Dedifferentiated amniotic fluid mesenchymal stem cell (primary cell): ENCODE data around the gene ZNF256.
A peak's percentile ranks its signal among the peaks of the same experiment; 100 is the strongest.

Experiments used
- DNase-seq: peaks from one replicate; pipeline ENCODE4 v3.0.0-alpha.2; 2016; ENCODE audit errors: extremely low spot score

ZNF256 gene

DNA sequence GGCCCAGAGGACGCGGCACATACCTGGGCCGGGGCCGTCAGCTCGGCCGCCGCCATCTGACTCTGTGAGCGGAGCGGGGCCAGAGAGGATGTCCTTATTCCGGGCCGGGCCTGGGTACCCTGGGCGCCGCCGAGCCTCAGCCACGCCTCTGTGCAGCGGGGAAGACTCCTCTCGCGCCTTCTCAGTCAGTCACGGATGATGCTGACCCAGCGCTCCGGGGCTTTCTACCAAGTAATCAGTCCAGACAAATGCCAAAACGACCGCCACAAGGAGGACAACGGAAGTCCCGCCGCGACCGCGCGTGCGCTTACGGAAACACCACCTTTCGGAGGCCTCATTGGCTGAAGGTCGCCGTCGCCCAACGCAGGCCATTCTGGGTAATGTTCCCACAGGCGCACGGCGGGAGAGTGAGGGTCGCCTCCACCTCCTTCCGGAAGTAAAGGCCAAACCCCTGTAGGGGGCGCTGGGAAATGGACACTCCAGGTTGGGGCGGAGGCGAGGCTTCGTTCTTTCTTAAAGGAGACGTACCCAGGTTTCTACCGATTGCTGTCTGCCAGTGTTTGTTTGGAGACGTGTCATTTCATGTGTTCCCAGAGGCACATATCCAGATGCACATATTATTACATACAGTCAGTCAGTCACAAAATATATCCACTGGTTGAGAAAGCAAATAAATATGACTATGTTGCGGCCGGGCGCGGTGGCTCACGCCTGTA lies at the start of gene ZNF256:
Gene ZNF256, minus strand, starts transcription at position 288 of the 716 bp plus-strand sequence. Its CDS starts 232 bp downstream, at position 56.
- peak; percentile 91 for DNase-seq

DNA sequence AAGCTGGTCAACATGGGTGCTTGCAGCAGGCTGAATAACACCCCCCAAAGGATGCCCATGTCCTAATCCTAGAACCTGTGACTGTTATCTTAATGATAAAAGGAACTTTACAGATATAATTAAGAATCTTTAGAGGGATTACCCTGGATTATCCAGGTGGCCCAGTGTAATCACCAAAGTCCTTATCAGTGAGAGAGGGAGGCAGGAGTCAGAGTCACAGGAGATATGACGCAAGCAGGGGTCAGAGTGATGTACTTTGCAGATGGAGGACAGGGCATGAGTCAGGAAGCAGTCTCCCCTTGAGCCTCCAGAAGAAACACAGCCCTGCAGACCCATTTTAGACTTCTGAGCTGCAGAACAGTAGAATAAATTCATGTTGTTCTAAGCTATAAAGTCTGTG lies 45.3 kb upstream of the ZNF256 start:
- no peak for DNase-seq

DNA sequence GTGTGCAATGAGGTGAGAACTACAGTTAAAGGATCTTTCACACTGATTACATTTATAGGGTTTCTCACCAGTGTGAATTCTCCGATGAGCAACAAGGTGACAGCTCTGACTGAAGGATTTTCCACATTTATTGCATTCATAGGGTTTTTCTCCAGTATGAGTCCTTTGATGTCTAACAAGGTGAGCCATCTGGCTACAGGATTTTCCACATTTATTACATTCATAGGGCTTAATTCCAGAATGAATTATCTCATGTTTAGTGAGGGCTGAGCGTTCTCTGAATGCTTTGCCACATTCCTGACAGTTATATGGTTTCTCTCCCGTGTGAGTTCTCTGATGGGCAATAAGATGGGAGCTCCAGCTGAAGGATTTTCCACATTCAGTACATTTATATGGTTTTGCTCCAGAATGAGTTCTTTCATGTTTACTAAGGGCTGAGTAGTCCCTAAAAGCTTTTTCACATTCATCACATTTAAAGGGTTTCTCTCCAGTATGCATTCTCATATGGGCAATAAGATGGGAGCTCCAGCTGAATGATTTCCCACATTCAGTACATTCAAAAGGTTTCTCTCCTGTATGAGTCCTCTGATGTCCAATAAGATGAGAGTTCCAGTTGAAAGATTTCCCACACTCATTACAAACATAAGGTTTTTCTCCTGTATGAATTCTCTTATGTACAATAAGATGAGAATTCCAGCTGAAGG lies 31.2 kb upstream of the ZNF256 start:
- no peak for DNase-seq

DNA sequence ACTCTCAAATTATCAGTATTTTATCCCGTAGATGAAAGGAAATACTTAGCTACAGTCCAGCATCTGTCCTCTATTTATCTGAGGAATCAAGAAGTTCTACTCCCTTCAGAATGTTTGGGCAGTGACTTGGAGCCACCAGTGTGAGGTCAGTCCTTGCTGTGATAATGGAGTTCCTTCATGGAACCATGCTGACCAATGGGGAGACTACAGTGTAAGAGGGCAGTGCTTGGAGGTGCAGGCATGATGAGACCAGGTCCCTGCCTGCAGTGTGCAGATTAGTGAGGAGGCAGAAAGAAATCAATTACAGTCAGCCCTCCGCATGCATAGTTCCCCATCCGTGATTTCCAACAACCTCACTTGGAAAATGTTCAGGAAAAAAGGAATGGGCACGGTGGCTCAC lies 26.9 kb upstream of the ZNF256 start, which contains the start of gene C19orf18:
Gene C19orf18, minus strand, starts transcription at position 101 of the 400 bp plus-strand sequence. CDS start 102 bp downstream, outside the sequence.
- DNase-seq: no peak

DNA sequence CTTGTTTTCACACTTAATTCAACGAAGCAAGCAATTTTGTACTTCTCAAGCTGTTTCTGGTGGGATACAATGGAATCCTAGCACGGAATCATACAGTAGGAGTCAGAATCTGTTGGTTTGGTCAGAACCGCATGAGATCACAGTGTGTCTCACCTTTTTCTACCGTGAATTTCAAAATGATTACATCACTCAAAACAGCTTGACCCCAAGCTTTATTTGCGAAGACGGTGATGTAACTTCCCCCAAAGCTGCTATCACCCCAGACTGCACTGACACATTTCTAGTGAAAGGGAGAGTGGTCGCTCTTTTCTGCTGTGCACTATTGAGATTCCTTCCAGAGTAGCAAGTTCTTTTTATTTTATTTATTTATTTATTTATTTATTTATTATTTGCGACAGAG lies 17.3 kb upstream of the ZNF256 start:
- no peak for DNase-seq

DNA sequence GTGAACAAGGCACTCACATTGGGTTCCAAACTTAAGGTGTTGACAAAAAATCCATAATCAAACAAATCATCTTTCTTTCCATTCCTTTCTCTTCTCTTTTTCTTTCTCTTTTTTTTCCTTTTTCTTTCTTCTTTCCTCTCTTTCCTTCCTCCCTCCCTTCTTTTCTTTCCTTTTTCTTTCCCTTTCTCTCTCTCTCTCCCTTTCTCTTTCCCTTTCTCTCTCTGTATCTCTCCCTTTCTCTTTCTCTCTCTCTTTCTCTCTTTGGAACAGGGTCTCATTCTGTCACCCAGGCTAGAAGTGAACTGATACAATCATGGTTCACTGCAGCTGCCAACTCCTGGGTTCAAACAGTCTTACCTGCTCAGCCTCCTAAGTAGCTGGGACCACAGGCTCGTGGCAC lies 14.3 kb upstream of the ZNF256 start:
- DNase-seq: no peak

DNA sequence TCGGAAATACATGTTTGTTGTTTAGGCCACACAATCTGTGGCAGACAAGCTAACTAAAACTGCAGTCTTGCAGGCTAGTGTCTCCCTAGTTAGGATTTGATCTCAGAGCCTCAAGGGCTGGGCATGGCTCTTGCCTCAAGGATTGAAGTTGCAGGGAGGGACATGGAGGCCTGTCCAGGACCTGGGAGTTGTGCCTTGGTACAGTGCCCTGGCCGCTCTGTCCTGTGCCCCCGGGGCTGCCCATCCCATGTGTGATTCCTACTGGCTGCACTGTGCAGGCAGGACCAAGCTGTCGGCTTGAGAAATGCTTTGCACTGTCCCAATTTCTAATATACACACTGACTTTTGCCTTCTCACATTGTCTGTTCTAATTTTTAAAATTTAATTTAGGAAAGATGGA lies 7.5 kb upstream of the ZNF256 start:
- no peak for DNase-seq

DNA sequence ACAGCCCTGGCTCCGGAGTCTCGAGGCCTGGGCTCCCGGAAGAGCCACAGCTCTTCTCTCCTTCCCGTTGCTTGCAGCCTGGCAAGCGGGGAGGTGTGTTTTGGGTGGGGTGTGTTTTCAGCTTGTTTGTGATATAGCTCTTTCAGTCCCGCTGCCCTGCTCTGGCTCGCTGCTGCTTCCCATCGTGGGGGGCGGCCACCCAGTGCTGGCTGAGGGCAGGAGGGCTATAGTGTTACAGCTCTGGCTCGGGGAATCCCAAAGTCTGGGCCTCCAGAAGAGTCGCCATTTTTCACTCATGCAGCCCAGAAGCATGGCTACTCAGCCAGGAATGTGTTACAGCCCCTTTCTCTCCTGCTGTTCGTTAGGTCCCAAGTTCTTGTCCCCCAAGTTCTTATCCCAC lies 2.2 kb upstream of the ZNF256 start:
- no peak for DNase-seq

DNA sequence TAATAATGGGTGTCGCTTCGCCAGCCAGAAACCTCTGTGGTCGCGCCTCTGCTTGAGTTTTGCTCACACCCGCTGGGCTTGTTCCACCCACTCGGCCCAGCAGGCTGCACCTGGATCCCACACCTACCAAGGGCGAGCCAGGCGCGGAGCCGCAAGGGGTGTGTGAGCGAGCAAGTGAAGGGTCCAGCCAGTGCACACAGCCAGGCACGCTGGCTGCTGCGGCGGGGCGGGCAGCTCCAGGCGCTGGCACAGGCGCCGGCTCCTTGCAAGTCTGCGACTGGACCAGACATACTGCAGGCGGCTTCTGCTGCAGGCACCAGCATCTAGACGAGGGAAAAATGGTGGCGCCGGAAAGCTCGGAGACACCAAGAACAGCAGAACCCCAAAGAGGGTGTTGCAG lies 1.8 kb upstream of the ZNF256 start:
- DNase-seq: no peak

DNA sequence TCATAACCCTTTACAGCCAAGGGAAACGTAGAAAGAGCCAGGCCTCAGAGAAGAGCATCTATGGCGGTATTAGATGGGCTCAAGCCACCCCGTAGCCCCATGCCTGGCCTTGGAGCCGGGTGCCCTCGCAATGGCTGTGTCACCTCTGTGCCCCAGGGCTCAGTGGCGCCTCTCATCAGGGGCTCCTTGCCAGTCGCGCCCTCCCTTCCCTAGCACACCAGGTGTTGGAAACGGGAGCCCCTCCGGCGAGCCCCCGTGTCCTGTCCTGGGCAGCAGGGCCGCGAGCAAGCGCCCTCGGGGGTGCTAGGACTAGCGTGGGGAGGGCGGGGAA lies 453 bp downstream of the ZNF256 start:
- no peak for DNase-seq

DNA sequence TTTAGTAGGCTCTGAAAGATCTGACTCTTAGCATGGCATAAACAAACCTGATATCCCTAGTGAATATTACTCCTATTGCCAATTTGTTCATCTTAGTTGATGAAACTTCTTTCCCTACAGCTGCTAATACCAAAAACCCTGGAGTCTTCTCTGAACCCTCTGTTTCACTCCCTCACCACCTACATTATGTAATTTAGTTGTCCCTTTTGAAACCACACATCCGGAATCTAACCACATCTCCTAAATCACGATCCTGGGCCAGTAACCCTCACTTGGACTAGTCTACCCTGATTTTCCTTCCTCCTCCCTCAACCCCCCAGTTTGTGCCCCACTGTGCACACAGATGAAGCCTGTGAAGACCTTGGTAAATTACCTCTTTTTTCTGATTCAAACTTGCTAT lies 1.2 kb downstream of the ZNF256 start:
- no peak for DNase-seq

DNA sequence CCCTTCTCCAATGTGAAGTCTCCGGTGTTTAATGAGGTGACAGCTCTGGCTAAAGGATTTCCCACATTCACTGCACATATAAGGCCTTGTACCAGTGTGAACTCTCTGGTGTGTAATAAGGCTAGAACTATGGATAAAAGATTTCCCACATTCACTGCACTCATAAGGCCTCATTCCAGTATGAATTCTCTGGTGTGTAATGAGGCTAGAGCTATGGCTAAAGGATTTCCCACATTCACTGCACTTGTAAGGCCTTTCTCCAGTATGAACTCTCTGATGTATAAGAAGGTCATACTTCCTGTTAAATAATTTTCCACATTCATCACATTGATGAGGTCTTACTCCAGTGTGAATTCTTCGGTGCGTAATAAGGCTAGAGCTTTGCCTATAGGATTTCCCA lies 5.9 kb downstream of the ZNF256 start:
- no peak for DNase-seq

DNA sequence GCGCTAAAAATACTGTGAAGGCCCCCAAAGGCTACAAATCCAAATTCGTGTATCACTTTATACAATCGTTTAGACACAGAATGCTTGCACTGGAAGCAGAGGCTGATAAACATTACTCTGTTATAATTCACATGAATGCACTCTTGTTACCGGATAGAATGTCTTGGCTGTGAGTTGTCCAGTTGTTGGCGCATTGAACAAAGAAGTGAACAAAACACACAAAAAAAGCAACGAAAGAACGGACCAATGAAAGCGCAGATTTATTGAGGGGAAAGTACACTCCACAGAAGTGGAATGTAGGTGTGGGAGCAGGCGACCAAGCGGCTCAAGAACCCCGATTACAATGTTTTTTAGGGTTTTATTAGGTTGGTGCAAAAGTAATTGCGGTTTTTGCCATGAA lies 11.8 kb downstream of the ZNF256 start:
- no peak for DNase-seq

DNA sequence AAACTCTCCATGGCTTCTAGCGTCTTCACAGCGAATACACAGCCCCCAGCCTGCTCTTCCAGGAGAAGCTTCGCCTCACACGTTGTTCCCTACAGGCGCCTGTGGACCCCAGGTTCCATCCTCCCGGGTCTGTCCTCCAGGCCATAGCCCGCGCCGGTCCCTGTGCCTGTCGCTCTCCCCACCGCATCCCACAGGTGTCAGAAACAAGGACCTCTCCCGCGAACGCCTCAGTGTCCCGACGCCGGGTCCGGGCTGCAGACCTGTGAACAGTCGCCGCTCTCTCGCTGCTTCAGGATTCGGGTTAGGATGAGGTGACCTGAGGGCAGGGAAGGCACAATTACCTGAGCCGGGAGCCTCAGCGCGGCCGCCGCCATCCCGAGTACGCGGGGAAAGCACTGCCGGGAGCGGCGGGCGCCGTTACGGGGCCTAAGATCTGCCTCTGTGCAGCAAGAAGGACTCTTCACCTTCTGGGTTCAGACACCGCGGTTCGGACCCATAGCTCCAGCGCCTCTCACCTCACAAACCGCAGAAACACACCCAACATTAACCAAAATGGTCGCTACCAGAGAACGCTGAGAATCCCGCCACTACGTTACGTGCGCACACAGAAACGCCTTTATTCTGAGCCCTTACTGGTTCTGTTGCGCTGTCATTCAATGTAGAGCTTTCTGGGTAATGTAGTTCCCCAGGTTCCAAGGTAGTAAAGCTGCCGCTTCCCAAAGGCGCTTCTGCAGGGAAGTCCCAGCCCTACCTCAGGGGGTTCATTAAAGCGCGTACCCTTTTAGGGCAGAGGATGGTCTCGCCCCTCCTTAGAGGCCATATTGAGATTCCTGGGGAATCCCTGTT lies 12.5 kb downstream of the ZNF256 start, which contains the start of gene ZNF418:
Gene ZNF418, minus strand, starts transcription at position 583 of the 846 bp plus-strand sequence. CDS start 1,580 bp downstream, outside the sequence.
- peak; percentile 66 for DNase-seq

DNA sequence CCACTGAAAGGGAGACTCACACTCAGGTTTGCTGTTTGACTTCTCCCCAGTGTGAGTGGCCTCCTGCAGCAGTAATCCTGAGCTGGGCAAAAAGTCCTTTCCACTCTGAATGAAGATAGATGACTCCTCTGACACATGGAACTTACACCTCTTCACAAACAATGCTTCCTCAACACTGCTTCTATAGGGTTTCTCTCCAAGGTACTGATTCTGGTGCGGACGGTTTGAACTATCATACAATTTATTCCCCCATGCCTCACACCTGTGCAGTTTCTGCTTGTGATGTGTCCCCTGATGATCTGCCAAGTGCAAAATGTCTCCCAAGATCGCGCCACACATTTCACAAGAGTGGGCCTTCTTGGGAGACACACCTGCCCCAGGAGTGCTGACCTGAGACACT lies 19.9 kb downstream of the ZNF256 start:
- DNase-seq: no peak

DNA sequence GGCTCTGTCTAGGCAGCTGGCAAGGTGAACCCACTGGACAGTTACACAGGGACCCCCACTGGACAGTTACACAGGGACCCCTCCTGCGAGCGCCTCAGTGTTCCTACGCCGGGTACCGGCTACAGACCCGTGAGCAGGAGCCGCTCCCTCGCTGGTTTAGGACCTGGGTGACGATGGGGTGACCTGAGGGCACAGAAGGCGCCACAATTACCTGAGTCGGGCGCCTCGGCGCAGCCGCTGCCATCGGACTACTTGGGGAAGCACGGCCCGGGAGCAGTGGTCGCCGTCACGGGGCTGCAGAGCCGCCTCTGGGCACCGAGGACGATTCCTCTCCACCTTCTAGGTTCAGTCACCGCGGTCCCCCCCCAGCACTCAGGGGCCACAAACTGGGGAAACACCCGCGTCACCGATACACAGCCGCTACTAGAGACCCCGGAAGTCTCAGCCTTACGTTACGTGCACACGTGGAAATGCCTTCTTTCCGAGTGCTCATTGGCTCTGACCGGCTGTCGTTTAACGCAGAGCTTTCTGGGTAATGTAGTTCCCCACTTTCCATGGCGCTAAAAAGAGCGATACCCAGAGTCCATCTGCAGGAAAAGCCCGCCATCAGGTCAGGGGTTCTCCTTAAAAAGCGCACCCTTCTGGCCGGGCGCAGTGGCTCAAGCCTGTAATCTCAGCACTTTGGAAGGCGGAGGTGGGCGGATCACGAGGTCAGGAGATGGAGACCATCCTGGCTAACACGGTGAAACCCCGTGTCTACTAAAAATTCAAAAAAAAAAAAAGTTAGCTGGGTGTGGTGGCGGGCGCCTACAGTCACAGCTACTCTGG lies 31.1 kb downstream of the ZNF256 start, which contains the start of gene ZNF417:
Gene ZNF417, minus strand, starts transcription at position 425 of the 828 bp plus-strand sequence. Its CDS starts 181 bp downstream, at position 244.
- DNase-seq: peak; percentile 97

DNA sequence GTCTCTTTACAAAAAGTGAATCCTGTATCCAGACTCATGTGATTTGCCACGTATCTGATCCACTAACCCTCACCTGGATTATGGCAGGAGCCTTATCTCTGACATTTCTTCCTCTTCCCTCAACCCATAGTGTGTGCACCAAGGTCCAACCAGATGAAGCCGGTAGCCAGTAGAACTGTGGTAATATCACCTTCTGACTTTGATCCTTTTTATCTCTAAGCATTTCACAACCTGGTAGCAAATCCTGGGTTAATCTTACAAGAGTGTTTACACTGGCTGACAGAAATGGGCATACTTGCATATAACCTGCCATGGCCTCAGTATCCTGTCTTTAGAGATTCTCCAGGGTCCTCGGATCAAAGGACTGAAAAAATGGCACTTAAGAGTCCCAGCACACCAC lies 33.0 kb downstream of the ZNF256 start:
- DNase-seq: no peak

DNA sequence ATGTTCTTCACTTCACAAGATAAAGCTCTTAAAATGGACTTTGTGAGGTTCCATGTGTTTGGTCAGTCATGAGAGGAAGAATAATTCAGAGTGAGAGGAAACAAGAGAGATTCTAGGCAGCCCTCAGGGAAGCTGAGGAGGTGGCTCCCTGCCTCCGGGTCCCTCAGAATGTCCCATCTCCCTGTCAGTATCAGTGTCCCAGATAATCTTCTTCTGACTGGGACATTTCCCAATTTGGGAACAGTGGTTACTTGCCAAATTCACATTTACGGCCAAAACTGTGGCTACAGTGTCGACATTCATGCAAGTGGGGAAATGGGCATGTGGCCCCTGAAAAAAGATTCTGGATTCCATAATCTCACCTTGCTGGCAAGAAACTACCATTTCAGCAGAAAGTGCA lies 40.1 kb downstream of the ZNF256 start:
- DNase-seq: no peak

DNA sequence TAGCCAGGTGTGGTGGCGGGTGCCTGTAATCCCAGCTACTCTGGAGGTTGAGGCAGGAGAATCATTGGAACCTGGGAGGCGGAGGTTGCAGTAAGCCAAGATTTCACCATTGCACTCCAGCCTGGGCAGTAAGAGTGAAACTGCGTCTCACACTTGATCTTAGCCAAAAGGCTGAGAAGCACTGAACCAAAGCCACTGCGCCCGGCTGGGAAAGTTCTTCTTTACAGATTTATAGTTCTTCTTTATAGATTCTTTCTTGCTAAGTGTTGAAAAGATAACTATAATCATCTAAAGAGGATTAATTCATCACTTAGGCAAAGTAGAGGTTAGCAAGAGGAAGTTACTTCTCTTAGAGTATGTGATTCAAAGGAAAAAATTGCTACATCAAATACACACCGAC lies 42.2 kb downstream of the ZNF256 start:
- no peak for DNase-seq

DNA sequence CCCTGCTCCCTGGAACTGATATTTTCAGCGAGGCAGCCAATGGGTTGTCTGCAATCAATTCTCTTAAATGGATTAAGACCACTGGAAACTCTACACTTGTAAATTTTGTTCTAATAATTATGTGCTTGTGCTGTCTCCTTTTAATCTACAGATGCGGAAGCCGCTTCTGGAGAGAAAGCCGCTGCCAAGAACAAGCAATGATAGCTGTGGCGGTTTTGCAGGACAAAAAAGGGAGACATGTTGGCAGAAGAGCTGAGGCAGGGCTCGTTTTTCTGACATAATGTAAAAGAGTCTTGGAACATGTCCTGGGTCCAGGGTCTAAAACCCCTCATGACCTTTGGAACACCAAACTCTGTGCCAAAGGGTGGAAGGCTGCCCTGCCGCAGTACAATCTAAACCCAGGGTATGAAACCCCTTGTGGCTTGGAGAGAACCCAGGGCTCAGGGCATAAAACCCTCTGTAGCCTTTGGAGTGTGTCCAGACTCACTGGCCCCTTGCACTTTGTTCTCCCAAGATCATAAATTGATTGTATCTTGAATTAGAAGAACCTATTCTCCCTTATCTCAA lies 43.8 kb downstream of the ZNF256 start:
- no peak for DNase-seq

DNA sequence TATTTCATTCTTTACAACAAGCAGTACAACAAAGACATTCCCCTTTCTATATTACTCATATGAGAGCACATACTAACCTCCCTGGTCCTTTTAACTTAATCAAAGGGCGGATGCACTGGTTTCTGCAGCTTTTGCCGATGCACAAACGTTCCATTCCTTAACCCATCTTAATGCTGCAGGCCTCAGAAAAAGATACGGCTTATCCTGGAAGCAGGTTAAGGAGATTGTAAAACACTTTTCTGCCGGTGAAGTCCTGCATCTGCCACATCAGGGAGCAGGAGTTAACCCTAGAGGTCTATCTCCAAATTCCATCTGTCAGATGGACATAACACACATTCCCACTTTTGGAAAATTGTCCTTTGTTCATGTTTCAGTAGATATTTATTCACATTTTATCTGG lies 47.2 kb downstream of the ZNF256 start:
- no peak for DNase-seq
